GM21619 (cell line): ENCODE results near the gene PTPRO.

Experiments used
- ATAC-seq: cut with Tn5 transposase; IDR thresholded peaks from one replicate; pipeline ENCODE4 v1.9.1; 2021; ENCODE audit not compliant: unreplicated experiment

PTPRO gene

GRCh38 chr12:15634010-15634683, 311.8 kb downstream of the PTPRO start:
- ATAC-seq = no peak

- no peak for ATAC-seq
Observed at GRCh38 chr12:15636060-15636890, 314.0 kb downstream of the PTPRO start.

- ATAC-seq = no peak
Observed at GRCh38 chr12:15638231-15638630, 315.9 kb downstream of the PTPRO start.

GRCh38 chr12:15644700-15645099, 322.4 kb downstream of the PTPRO start:
- ATAC-seq = no peak

GRCh38 chr12:15646581-15646980, 324.3 kb downstream of the PTPRO start:
- no peak for ATAC-seq
